Body of pancreas (tissue), 4 donors: ENCODE results near the gene ARHGDIG. TPM values are rescaled to one million over a fixed set of nuclear protein-coding genes. Genes with fewer than 3 reads are reported as not detected.

Experiments used
- ATAC-seq: fragments of 150-250 bp; one replicate; pipeline ENCODE4 v1.9.1; 2016
- DNase-seq, 4 donors: peaks; one replicate each; pipeline ENCODE4 v3.0.0-alpha.2; 2019
- H3K27ac ChIP-seq, 4 donors: fragments of 200-600 bp; sonication (generic); 1 replicate in 3 of 4; 2 replicates in 1 of 4; pipeline versions ENCODE4 v1.5.1 to v1.6.1; 2016 to 2019; ENCODE audit warnings: mild to moderate bottlenecking in 1 of 4, mixed read lengths in 1 of 4, moderate library complexity in 1 of 4
- H3K27me3 ChIP-seq, 2 donors: fragments of 200-600 bp; sonication (generic); one replicate each; pipeline ENCODE4 v1.6.0; 2016; ENCODE audit warnings: mild to moderate bottlenecking in 1 of 2
- H3K36me3 ChIP-seq, 2 donors: fragments of 200-600 bp; sonication (generic); replicated peaks in 1 of 2; 2 replicates each; pipeline ENCODE4 v1.5.1; 2016; ENCODE audit warnings: low read depth in 2 of 2; ENCODE audit not compliant: insufficient read depth in 1 of 2
- H3K4me1 ChIP-seq: fragments of 200-600 bp; sonication (generic); one replicate; pipeline ENCODE4 v1.6.0; 2016
- H3K4me3 ChIP-seq, 2 donors: fragments of 200-600 bp; sonication (generic); 1 replicate in 1 of 2; 2 replicates in 1 of 2; pipeline ENCODE4 v1.5.1; 2016 to 2019
- H3K9me3 ChIP-seq, 3 donors: fragments of 200-600 bp; sonication (generic); 1 replicate in 2 of 3; 2 replicates in 1 of 3; pipeline ENCODE4 v1.5.1; 2016
- CTCF ChIP-seq, 7 experiments: fragments of 450-650 bp in 4 of 7; fragments of 200-600 bp in 3 of 7; sonication (generic) in 3 of 7; IDR thresholded peaks; one replicate each; pipeline ENCODE4 v1.5.1; 2016 to 2019; ENCODE audit warnings: antibody characterized with exemption in 7 of 7
- POLR2A ChIP-seq, 3 donors: fragments of 450-650 bp; IDR thresholded peaks; one replicate each; pipeline ENCODE4 v1.6.1; 2016; ENCODE audit warnings: antibody characterized with exemption in 3 of 3, mild to moderate bottlenecking in 2 of 3
- WGBS, 2 donors: methylation state at CpG; one replicate each; pipeline ENCODE4 v1.1.5; 2017; 5-methylcytosine and 5-hydroxymethylcytosine counted together
- intact Hi-C: fragments of 100-400 bp; cut with DNase I; formaldehyde crosslinking; loops from one replicate; pipeline ENCODE4 v1.15.1; 2023
- total RNA-seq, 2 donors: library from RNA; depleted of rRNA; stranded (reverse); fragments of >200 nt; gene quantifications; one replicate each; pipeline ENCODE4 v1.1.0, GENCODE V29; 2016

Gene ARHGDIG
- total RNA-seq, 2 donors from 2014 or later, result 102 to 140 TPM

GRCh38 chr16:293043-293775 lies 12.8 kb downstream of the ARHGDIG start:
- peaks cover 0 to 7% of the 10 kb centered on the region in 2 donors for H3K36me3 ChIP-seq
- 95 to 96% methylated on average over 4 to 30 of the region's 32 CpGs for WGBS, 2 donors

GRCh38 chr16:296276-296675 lies 15.9 kb downstream of the ARHGDIG start:
- peaks cover 0 to 2% of the 10 kb centered on the region in 2 donors for H3K36me3 ChIP-seq
- DNase-seq, result no peak
- no peaks in the 10 kb centered on the region for H3K27me3 ChIP-seq
- H3K4me3 ChIP-seq, result no peak overlapping the region
- H3K27ac ChIP-seq, result no peak overlapping the region
- no peaks in the 10 kb centered on the region for H3K4me1 ChIP-seq
- H3K9me3 ChIP-seq, result no peaks in the 10 kb centered on the region
- no peak for ATAC-seq
- 94% methylated on average over 12 of the region's 14 CpGs; no CpG with 5 or more reads in 1 of the 2 donors for WGBS, 2 donors
- no peak for TF ChIP-seq POLR2A (IDR thresholded peaks at IDR 0.05)
- no peak for TF ChIP-seq CTCF (IDR thresholded peaks at IDR 0.05)
- intact Hi-C loops, result no loop called here

More at GRCh38 chr16:293043-293775, 12.8 kb downstream of the ARHGDIG start:
- Histone ChIP-seq H3K4me3 (no peak overlapping the region), H3K27ac (no peak overlapping the region), H3K4me1 (peaks cover 12% of the 10 kb centered on the region), H3K9me3 (no peaks in the 10 kb centered on the region), H3K27me3 (no peaks in the 10 kb centered on the region)
- DNase-seq, result no peak
- TF ChIP-seq CTCF (IDR thresholded peaks at IDR 0.05) (no peak), POLR2A (IDR thresholded peaks at IDR 0.05) (no peak)
- ATAC-seq, result no peak
- intact Hi-C loops, result no loop called here

- ATAC-seq (no peak), DNase-seq (no peak)
- Histone ChIP-seq H3K4me3 (no peak overlapping the region), H3K9me3 (no peaks in the 10 kb centered on the region), H3K27me3 (no peaks in the 10 kb centered on the region), H3K36me3 (peaks cover 0 to 2% of the 10 kb centered on the region in 2 donors), H3K27ac (no peak overlapping the region), H3K4me1 (no peaks in the 10 kb centered on the region)
- TF ChIP-seq CTCF (IDR thresholded peaks at IDR 0.05) (no peak), POLR2A (IDR thresholded peaks at IDR 0.05) (no peak)
- WGBS, 2 donors, result 91 to 92% methylated on average over 18 to 33 of the region's 37 CpGs
- intact Hi-C loops, result no loop called here
Measured at GRCh38 chr16:296806-297510, 16.6 kb downstream of the ARHGDIG start.

- 95 to 100% methylated on average over 2 to 32 of the region's 32 CpGs for WGBS, 2 donors
- TF ChIP-seq CTCF (IDR thresholded peaks at IDR 0.05) (no peak), POLR2A (IDR thresholded peaks at IDR 0.05) (no peak)
- Histone ChIP-seq H3K36me3 (peaks cover 0 to 2% of the 10 kb centered on the region in 2 donors), H3K9me3 (no peaks in the 10 kb centered on the region), H3K4me1 (no peaks in the 10 kb centered on the region), H3K27me3 (no peaks in the 10 kb centered on the region), H3K4me3 (no peak overlapping the region), H3K27ac (no peak overlapping the region)
- intact Hi-C loops, result no loop called here
- DNase-seq, result no peak
- ATAC-seq, result no peak
Measured at GRCh38 chr16:297832-298231, 17.4 kb downstream of the ARHGDIG start.
